ENCODE measurements around the gene CYP2D6. TPM values are rescaled to one million over a fixed set of nuclear protein-coding genes. Genes with fewer than 3 reads are reported as not detected.

The CYP2D6 gene
- total RNA-seq, 1 experiment from 2014 or later, result 0.55 TPM

DNA sequence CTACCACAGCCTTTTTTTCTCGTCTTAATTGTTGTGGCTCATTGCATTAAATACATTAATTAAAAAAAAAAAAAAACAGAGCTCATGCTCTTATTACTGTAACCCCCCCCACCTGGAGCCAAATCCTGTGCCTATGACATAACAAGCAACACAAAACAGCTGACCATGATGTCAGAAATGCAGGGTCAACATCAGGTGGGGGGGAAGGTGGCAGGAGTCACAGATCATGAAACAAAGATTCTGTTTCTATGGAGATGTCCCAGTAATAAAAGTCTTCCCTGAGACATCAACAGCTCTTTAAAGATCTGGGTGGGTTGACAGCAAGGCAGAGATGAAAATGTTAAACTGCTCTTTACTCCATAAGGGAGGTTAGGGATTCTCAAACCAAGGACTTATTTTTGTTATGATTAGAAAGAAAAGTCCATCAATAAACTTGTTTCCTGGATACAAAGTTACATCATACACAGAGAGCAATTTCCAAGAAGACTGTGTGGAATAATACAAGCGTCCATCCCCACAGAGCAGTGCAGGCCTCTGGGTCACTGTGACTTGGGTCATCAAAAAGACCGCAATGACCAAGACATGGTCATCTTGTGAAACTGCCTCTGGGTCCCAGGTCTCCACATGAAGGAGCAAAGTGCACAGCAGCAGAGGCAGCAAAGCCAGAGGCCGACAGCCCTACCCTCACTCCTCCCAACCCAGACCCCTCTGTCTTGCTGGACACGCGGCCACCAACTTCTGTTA lies 42.7 kb upstream of the CYP2D6 start:
- intact Hi-C loops (cut with micrococcal nuclease), result no loop called here
- no peak for TF ChIP-seq EZH2 (IDR thresholded peaks at IDR 0.05; ENCODE audit: low read length, unreplicated experiment)
- Histone ChIP-seq H3K9ac (ENCODE audit: low read length) (no peak overlapping the region), H3K4me2 (ENCODE audit: low read length) (no peak overlapping the region), H3K79me2 (ENCODE audit: low read length) (no peaks in the 10 kb centered on the region; the same call in 1 of the 2 replicates), H2AFZ (ENCODE audit: low read length) (no peak overlapping the region), H3F3A (ENCODE audit: low read length, unreplicated experiment) (no peaks in the 10 kb centered on the region), H4K20me1 (ENCODE audit: low read length) (no peaks in the 10 kb centered on the region), H3K27me3 (ENCODE audit: low read length) (no peaks in the 10 kb centered on the region), H3K9me3 (ENCODE audit: low read length) (no peaks in the 10 kb centered on the region), H3K36me3 (ENCODE audit: low read depth, low read length) (peaks cover 3% of the 10 kb centered on the region; the same call in 1 of the 2 replicates), H3K4me3 (ENCODE audit: low read length) (no peak overlapping the region), H3K4me1 (ENCODE audit: insufficient read depth, low read length) (no peaks in the 10 kb centered on the region), H3K9me2 (replicated peaks; ENCODE audit: low read length) (no peaks in the 10 kb centered on the region), H3K27ac (ENCODE audit: low read length) (no peak overlapping the region)
- ChIA-PET POLR2A (ENCODE audit: unreplicated experiment) (no interaction called here), CTCF (interaction anchor here (0.6 kb wide), 1 partner anchor 231 kb away, joined by 6 read pairs; no protein-coding TSS in a partner anchor)
- ATAC-seq, result no peak
- no TSS peak for BruUV-seq (replicated peaks)
- no peak for DNase-seq

DNA sequence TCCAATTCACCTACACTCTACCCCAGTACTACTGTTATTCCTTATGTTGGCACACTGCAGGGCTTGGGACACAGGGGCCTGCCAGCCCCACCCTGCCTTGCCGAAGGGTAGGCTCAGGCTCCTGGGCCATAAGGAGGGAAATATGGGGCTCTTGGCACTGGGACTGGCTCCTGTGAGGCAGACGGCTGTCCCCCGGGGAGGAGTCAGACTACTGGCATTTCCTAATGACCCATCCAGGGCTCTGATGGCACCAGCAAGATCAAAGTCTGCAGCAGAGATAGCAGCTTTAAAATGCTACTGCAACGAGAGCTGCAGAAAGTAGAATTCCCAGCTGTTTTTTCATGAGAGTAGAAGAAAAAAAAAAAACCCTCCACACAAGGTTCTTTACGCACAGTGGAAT lies 42.2 kb upstream of the CYP2D6 start:
- no peak overlapping the region for H2AFZ ChIP-seq (ENCODE audit: low read length)
- no peaks in the 10 kb centered on the region for H4K20me1 ChIP-seq (ENCODE audit: low read length)
- no peak overlapping the region for H3K9ac ChIP-seq (ENCODE audit: low read length)
- no peak for DNase-seq
- no peak for ATAC-seq
- no peaks in the 10 kb centered on the region; the same call in 1 of the 2 replicates for H3K79me2 ChIP-seq (ENCODE audit: low read length)
- H3K36me3 ChIP-seq (ENCODE audit: low read depth, low read length), result peaks cover 3% of the 10 kb centered on the region; the same call in 1 of the 2 replicates
- BruUV-seq (replicated peaks), result no TSS peak
- TF ChIP-seq, protein P1, sequence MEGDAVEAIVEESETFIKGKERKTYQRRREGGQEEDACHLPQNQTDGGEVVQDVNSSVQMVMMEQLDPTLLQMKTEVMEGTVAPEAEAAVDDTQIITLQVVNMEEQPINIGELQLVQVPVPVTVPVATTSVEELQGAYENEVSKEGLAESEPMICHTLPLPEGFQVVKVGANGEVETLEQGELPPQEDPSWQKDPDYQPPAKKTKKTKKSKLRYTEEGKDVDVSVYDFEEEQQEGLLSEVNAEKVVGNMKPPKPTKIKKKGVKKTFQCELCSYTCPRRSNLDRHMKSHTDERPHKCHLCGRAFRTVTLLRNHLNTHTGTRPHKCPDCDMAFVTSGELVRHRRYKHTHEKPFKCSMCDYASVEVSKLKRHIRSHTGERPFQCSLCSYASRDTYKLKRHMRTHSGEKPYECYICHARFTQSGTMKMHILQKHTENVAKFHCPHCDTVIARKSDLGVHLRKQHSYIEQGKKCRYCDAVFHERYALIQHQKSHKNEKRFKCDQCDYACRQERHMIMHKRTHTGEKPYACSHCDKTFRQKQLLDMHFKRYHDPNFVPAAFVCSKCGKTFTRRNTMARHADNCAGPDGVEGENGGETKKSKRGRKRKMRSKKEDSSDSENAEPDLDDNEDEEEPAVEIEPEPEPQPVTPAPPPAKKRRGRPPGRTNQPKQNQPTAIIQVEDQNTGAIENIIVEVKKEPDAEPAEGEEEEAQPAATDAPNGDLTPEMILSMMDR (conservative IDR thresholded peaks at IDR 0.05; ENCODE audit: low read depth, low read length), result no peak
- no peak for TF ChIP-seq EZH2 (IDR thresholded peaks at IDR 0.05; ENCODE audit: low read length, unreplicated experiment)
- H3K9me2 ChIP-seq (replicated peaks; ENCODE audit: low read length), result no peaks in the 10 kb centered on the region
- ChIA-PET POLR2A (ENCODE audit: unreplicated experiment) (no interaction called here), CTCF (no interaction called here)
- no peaks in the 10 kb centered on the region for H3F3A ChIP-seq (ENCODE audit: low read length, unreplicated experiment)
- H3K4me3 ChIP-seq (ENCODE audit: low read length), result no peak overlapping the region
- no peaks in the 10 kb centered on the region for H3K27me3 ChIP-seq (ENCODE audit: low read length)
- H3K4me2 ChIP-seq (ENCODE audit: low read length), result no peak overlapping the region
- no peak overlapping the region for H3K27ac ChIP-seq (ENCODE audit: low read length)
- H3K9me3 ChIP-seq (ENCODE audit: low read length), result no peaks in the 10 kb centered on the region
- intact Hi-C loops (cut with micrococcal nuclease), result no loop called here
- no peaks in the 10 kb centered on the region for H3K4me1 ChIP-seq (ENCODE audit: insufficient read depth, low read length)

DNA sequence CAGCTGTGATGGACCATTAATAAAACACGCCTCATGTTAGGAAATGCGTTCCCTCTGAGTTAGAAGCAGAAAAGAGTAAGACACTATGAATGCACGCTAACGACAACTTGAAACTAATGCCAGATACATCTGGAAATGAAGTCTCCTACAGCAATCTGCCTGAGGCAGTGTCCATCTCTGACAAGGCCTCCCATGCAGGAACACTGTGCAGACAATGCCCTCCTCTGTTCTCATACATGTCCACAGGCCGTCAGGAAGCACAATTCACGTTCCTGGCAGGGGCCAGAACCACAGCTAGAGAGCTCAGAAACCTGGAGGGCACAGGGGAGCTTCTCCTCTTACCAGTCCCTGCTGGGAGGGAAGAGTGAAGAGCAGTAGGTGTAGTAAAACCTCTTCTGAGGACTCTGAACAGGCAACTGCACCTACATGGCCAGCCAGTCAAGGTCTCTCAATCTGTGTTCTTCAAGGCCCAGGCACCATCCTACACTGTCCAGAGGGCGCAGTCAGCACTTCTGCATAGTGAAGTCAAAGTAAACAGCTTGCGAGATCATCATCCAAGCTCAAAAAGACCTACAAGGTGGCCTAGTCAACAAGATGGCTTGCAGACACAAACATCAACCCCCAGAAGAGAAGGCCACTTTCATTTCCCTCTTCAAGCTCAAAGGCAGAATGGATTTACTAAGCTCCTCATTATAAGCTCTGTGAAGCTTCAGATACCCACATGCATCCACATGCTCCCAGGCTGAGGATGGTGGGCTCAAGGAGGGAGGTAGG lies 41.5 kb upstream of the CYP2D6 start:
- no TSS peak for BruUV-seq (replicated peaks)
- Histone ChIP-seq H3K4me3 (ENCODE audit: low read length) (no peak overlapping the region), H3K27ac (ENCODE audit: low read length) (no peak overlapping the region), H3K79me2 (ENCODE audit: low read length) (no peaks in the 10 kb centered on the region; the same call in 1 of the 2 replicates), H2AFZ (ENCODE audit: low read length) (no peak overlapping the region), H3K27me3 (ENCODE audit: low read length) (no peaks in the 10 kb centered on the region), H4K20me1 (ENCODE audit: low read length) (no peaks in the 10 kb centered on the region), H3K9me2 (replicated peaks; ENCODE audit: low read length) (no peaks in the 10 kb centered on the region), H3K9me3 (ENCODE audit: low read length) (no peaks in the 10 kb centered on the region), H3K9ac (ENCODE audit: low read length) (no peak overlapping the region), H3F3A (ENCODE audit: low read length, unreplicated experiment) (no peaks in the 10 kb centered on the region), H3K4me2 (ENCODE audit: low read length) (no peak overlapping the region), H3K36me3 (ENCODE audit: low read depth, low read length) (peaks cover 3% of the 10 kb centered on the region; the same call in 1 of the 2 replicates), H3K4me1 (ENCODE audit: insufficient read depth, low read length) (no peaks in the 10 kb centered on the region)
- CTCF ChIA-PET, result no interaction called here
- POLR2A ChIA-PET (ENCODE audit: unreplicated experiment), result no interaction called here
- intact Hi-C loops (cut with micrococcal nuclease), result no loop called here
- DNase-seq (no peak), ATAC-seq (no peak)
- no peak for TF ChIP-seq EZH2 (IDR thresholded peaks at IDR 0.05; ENCODE audit: low read length, unreplicated experiment)
- no peak for TF ChIP-seq EZH2phosphoT487 (IDR thresholded peaks at IDR 0.05; ENCODE audit: borderline replicate concordance, low read length)
- TF ChIP-seq, protein P1 (conservative IDR thresholded peaks at IDR 0.05; ENCODE audit: low read depth, low read length), result no peak
